Effector CD8-positive, alpha-beta T cell (primary cell): ENCODE results near the gene OSBPL10.
"Not testable (repeated sequence)": the region's sequence is repeated elsewhere in the genome, so short reads cannot be mapped to it uniquely, and the experiment has no call there.

ENCODE experiments used
- DNase-seq: peaks from one replicate; lab custom pipeline; 2025; lab: John Stamatoyannopoulos, UW
- total RNA-seq, 4 experiments: gene quantifications; one replicate each; lab custom pipeline; 2026; lab: John Stamatoyannopoulos, UW

Gene OSBPL10
- total RNA-seq = 0 to 0.91 (median 0.22) reads per million in 4 experiments

- DNase-seq = no peak
These were observed at the start of gene OSBPL10, which contains the start of gene ZNF860 for GRCh38 chr3:31981206-31982181. Gene OSBPL10, minus strand, starts transcription at chr3:31981262. Its CDS starts 83 bp downstream, at chr3:31981179. Gene ZNF860, plus strand, starts transcription at chr3:31981750. Its CDS starts 7,330 bp downstream, at chr3:31989080.

- no peak for DNase-seq
These were observed 45.5 kb upstream of the OSBPL10 start for GRCh38 chr3:32026593-32026992.

- no peak for DNase-seq
These were observed 41.9 kb upstream of the OSBPL10 start for GRCh38 chr3:32022947-32023346.

- DNase-seq = no peak
These were observed 40.7 kb upstream of the OSBPL10 start for GRCh38 chr3:32021748-32022147.

- no peak for DNase-seq
These were observed 40.1 kb upstream of the OSBPL10 start for GRCh38 chr3:32021155-32021554.

GRCh38 chr3:32018757-32019564 is 37.9 kb upstream of the OSBPL10 start:
- no peak for DNase-seq

- no peak for DNase-seq
These were observed 36.2 kb upstream of the OSBPL10 start for GRCh38 chr3:32017286-32017685.

- DNase-seq = not testable (repeated sequence)
These were observed 34.6 kb upstream of the OSBPL10 start for GRCh38 chr3:32015638-32016037.

GRCh38 chr3:32010699-32011098 is 29.6 kb upstream of the OSBPL10 start:
- not testable (repeated sequence) for DNase-seq

GRCh38 chr3:32009957-32010356 is 28.9 kb upstream of the OSBPL10 start:
- DNase-seq = no peak

GRCh38 chr3:32009101-32009500 is 28.0 kb upstream of the OSBPL10 start:
- DNase-seq = no peak

- no peak for DNase-seq
These were observed 23.2 kb upstream of the OSBPL10 start for GRCh38 chr3:32004113-32004765.

- DNase-seq = no peak
These were observed 22.3 kb upstream of the OSBPL10 start for GRCh38 chr3:32003380-32003779.

- no peak for DNase-seq
These were observed 21.7 kb upstream of the OSBPL10 start for GRCh38 chr3:32002561-32003368.

- DNase-seq = no peak
These were observed 19.8 kb upstream of the OSBPL10 start for GRCh38 chr3:32000877-32001276.

GRCh38 chr3:31999907-32000439 is 18.9 kb upstream of the OSBPL10 start:
- no peak for DNase-seq

- no peak for DNase-seq
These were observed 16.4 kb upstream of the OSBPL10 start for GRCh38 chr3:31997500-31997899.

- no peak for DNase-seq
These were observed 15.1 kb upstream of the OSBPL10 start for GRCh38 chr3:31996195-31996594.

GRCh38 chr3:31995026-31995425 is 14.0 kb upstream of the OSBPL10 start:
- not testable (repeated sequence) for DNase-seq

- DNase-seq = no peak
These were observed 12.8 kb upstream of the OSBPL10 start for GRCh38 chr3:31993843-31994242.

- DNase-seq = not testable (repeated sequence)
These were observed 11.9 kb upstream of the OSBPL10 start for GRCh38 chr3:31992995-31993394.
